Ishikawa (cell line): ENCODE results near the gene MECP2.

Source experiments
- CEBPB ChIP-seq: IDR thresholded peaks from 2 replicates; pipeline ENCODE4 v1.6.1; 2012
- CREB1 ChIP-seq: IDR thresholded peaks from 2 replicates; pipeline ENCODE4 v1.6.1; 2012; ENCODE audit warnings: low read depth
- EGR1 ChIP-seq: IDR thresholded peaks from 2 replicates; pipeline ENCODE4 v1.6.1; 2012
- EP300 ChIP-seq: IDR thresholded peaks from 2 replicates; pipeline ENCODE4 v1.6.1; 2012; ENCODE audit warnings: borderline replicate concordance
- FOXM1 ChIP-seq: IDR thresholded peaks from 2 replicates; pipeline ENCODE4 v1.6.1; 2012; ENCODE audit warnings: low read depth, borderline replicate concordance
- MAX ChIP-seq: IDR thresholded peaks from 2 replicates; pipeline ENCODE4 v1.6.1; 2012
- NFIC ChIP-seq: IDR thresholded peaks from 2 replicates; pipeline ENCODE4 v1.6.1; 2012
- RAD21 ChIP-seq: IDR thresholded peaks from 2 replicates; pipeline ENCODE4 v1.6.1; 2012; ENCODE audit warnings: low read depth
- TAF1 ChIP-seq: IDR thresholded peaks from 2 replicates; pipeline ENCODE4 v1.6.1; 2012; ENCODE audit warnings: low read depth, mild to moderate bottlenecking
- TCF12 ChIP-seq: IDR thresholded peaks from 2 replicates; pipeline ENCODE4 v1.6.1; 2012; ENCODE audit warnings: low read depth
- TEAD4 ChIP-seq: IDR thresholded peaks from 2 replicates; pipeline ENCODE4 v1.6.1; 2012
- YY1 ChIP-seq: IDR thresholded peaks from 2 replicates; pipeline ENCODE4 v1.6.1; 2012; ENCODE audit warnings: low read depth
- ZBTB7A ChIP-seq: IDR thresholded peaks from 2 replicates; pipeline ENCODE4 v1.6.1; 2012; ENCODE audit warnings: low read depth
- TF ChIP-seq, protein P1 (sequence below): IDR thresholded peaks from 2 replicates; pipeline ENCODE4 v1.6.1; 2012; ENCODE audit warnings: low read depth, mild to moderate bottlenecking
- TF ChIP-seq, protein P2 (sequence below): IDR thresholded peaks from 2 replicates; pipeline ENCODE4 v1.6.1; 2012

MECP2 gene

DNA sequence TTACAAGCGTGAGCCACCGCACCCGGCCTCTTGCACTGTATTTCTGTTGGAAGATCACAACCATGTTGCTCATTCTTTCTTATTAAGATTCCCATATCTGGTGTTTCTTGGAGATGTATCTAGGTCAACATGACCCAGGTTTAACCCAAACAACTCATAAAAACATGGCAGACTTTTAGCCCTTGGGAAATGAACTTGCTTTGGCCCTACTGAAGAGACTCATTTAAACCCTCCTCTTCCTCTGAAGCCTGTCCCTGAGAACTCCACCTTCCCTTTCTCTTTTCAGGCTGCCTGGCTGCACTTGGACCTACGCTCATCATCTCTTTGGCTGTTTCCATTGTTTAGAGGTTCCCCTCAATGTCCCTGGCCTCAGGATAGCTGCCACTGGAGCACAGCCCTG, 23.7 kb upstream of the MECP2 start:
- TF ChIP-seq NFIC (no peak), ZBTB7A (no peak), CREB1 (no peak), TAF1 (no peak), MAX (no peak), CEBPB (no peak), FOXM1 (no peak), TEAD4 (no peak), YY1 (no peak), EGR1 (no peak)
- TF ChIP-seq, protein P1, sequence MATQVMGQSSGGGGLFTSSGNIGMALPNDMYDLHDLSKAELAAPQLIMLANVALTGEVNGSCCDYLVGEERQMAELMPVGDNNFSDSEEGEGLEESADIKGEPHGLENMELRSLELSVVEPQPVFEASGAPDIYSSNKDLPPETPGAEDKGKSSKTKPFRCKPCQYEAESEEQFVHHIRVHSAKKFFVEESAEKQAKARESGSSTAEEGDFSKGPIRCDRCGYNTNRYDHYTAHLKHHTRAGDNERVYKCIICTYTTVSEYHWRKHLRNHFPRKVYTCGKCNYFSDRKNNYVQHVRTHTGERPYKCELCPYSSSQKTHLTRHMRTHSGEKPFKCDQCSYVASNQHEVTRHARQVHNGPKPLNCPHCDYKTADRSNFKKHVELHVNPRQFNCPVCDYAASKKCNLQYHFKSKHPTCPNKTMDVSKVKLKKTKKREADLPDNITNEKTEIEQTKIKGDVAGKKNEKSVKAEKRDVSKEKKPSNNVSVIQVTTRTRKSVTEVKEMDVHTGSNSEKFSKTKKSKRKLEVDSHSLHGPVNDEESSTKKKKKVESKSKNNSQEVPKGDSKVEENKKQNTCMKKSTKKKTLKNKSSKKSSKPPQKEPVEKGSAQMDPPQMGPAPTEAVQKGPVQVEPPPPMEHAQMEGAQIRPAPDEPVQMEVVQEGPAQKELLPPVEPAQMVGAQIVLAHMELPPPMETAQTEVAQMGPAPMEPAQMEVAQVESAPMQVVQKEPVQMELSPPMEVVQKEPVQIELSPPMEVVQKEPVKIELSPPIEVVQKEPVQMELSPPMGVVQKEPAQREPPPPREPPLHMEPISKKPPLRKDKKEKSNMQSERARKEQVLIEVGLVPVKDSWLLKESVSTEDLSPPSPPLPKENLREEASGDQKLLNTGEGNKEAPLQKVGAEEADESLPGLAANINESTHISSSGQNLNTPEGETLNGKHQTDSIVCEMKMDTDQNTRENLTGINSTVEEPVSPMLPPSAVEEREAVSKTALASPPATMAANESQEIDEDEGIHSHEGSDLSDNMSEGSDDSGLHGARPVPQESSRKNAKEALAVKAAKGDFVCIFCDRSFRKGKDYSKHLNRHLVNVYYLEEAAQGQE, result no peak

GRCh38 chrX:154120567-154120966, 23.1 kb upstream of the MECP2 start:
- TF ChIP-seq CEBPB (no peak), NFIC (no peak), EGR1 (no peak), ZBTB7A (no peak), TEAD4 (no peak), EP300 (no peak), YY1 (no peak), RAD21 (no peak), CREB1 (no peak), TCF12 (no peak), FOXM1 (no peak), TAF1 (no peak), MAX (no peak)
- TF ChIP-seq, protein P2, sequence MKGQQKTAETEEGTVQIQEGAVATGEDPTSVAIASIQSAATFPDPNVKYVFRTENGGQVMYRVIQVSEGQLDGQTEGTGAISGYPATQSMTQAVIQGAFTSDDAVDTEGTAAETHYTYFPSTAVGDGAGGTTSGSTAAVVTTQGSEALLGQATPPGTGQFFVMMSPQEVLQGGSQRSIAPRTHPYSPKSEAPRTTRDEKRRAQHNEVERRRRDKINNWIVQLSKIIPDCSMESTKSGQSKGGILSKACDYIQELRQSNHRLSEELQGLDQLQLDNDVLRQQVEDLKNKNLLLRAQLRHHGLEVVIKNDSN, result no peak
- TF ChIP-seq, protein P1, result no peak

DNA sequence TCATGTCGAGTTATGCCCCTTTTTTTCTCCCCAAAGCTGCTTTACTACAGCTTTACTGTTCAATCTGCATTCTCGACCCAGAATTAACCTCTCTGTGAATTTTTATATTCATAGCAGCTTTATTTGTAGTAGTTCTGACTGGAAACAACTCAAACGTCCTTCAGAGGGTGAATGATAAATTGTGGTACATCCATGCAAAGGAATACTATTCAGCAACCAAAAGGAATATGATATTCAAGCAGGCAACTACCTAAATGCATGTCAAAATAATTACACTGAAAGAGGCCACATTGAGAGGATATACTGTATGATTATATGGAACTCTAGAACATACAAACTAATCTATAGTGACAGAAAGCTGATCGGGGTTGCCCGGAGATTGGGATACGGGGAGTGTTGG, 20.0 kb upstream of the MECP2 start:
- TF ChIP-seq, protein P2, result no peak
- TF ChIP-seq MAX (no peak), EP300 (no peak), YY1 (no peak), FOXM1 (no peak), CEBPB (no peak), TEAD4 (no peak), CREB1 (no peak), EGR1 (no peak)
- TF ChIP-seq, protein P1, result no peak

GRCh38 chrX:154116426-154117211, 19.1 kb upstream of the MECP2 start:
- TF ChIP-seq YY1 (no peak), TAF1 (no peak), EGR1 (no peak), CREB1 (no peak), TCF12 (no peak), EP300 (no peak), FOXM1 (no peak), RAD21 (no peak), NFIC (no peak), MAX (no peak), TEAD4 (no peak), ZBTB7A (no peak)
- TF ChIP-seq, protein P1, result no peak
- TF ChIP-seq, protein P2, result no peak
